ENCODE results near the gene TBX2.

DNA sequence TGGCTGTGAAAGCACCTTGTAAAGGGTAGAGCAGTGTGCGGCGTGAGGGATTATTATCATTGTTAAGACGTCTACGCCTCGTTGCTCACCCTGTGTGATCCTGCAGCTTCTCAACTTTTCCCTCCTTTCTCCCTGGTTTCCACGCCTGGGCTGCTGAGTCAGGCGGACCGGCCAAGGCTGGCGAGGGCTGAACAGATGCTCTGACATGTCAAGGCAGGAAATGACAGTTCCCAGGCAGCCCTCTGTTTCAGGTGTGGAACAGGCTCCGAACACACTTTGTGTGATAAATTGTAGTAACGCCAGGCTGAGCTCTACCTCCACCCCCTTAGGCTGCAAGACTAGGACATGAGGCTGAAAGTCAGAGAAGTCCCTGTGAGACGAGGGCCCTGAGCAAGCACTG, 46.0 kb upstream of the TBX2 start:
- no peak for TF ChIP-seq POLR2A (IDR thresholded peaks at IDR 0.05)
- TF ChIP-seq, protein P1, sequence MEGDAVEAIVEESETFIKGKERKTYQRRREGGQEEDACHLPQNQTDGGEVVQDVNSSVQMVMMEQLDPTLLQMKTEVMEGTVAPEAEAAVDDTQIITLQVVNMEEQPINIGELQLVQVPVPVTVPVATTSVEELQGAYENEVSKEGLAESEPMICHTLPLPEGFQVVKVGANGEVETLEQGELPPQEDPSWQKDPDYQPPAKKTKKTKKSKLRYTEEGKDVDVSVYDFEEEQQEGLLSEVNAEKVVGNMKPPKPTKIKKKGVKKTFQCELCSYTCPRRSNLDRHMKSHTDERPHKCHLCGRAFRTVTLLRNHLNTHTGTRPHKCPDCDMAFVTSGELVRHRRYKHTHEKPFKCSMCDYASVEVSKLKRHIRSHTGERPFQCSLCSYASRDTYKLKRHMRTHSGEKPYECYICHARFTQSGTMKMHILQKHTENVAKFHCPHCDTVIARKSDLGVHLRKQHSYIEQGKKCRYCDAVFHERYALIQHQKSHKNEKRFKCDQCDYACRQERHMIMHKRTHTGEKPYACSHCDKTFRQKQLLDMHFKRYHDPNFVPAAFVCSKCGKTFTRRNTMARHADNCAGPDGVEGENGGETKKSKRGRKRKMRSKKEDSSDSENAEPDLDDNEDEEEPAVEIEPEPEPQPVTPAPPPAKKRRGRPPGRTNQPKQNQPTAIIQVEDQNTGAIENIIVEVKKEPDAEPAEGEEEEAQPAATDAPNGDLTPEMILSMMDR (IDR thresholded peaks at IDR 0.05): no peak

All from adrenal gland (tissue), 5 donors.